Astrocyte (in vitro differentiated cells and primary cell): ENCODE measurements around the gene FAT1. TPM values are rescaled to one million over a fixed set of nuclear protein-coding genes. Genes with fewer than 3 reads are reported as not detected.

ENCODE experiments used
- DNase-seq: peaks from one replicate; pipeline ENCODE4 v3.0.0-alpha.2; 2010; ENCODE audit warnings: low read depth
- FAIRE-seq: peaks from 2 replicates; lab custom pipeline; 2011; peaks lifted over from hg19 to GRCh38; lab: Jason Lieb, UNC
- H2AFZ ChIP-seq: 2 replicates; pipeline ENCODE4 v1.6.0; 2012; ENCODE audit warnings: low read depth, low read length, inconsistent platforms
- H3K27ac ChIP-seq: 2 replicates; pipeline ENCODE4 v1.5.1; 2011; ENCODE audit warnings: low read depth, low read length, inconsistent platforms
- H3K27me3 ChIP-seq: 2 replicates; pipeline ENCODE4 v1.6.0; 2011; ENCODE audit warnings: low read length, inconsistent platforms; ENCODE audit not compliant: insufficient read depth
- H3K36me3 ChIP-seq: 2 replicates; pipeline ENCODE4 v1.5.1; 2011; ENCODE audit warnings: low read length, inconsistent platforms; ENCODE audit not compliant: insufficient read depth
- H3K4me1 ChIP-seq: 2 replicates; pipeline ENCODE4 v1.5.1; 2011; ENCODE audit warnings: low read length, inconsistent platforms; ENCODE audit not compliant: insufficient read depth
- H3K4me2 ChIP-seq: 2 replicates; pipeline ENCODE4 v1.6.0; 2012; ENCODE audit warnings: low read length, inconsistent platforms
- H3K4me3 ChIP-seq: 2 replicates; pipeline ENCODE4 v1.5.1; 2011; ENCODE audit warnings: low read depth, mild to moderate bottlenecking, low read length, inconsistent platforms; ENCODE audit not compliant: insufficient read depth
- H3K79me2 ChIP-seq: 2 replicates; pipeline ENCODE4 v1.6.0; 2012; ENCODE audit warnings: mild to moderate bottlenecking, low read length, inconsistent platforms; ENCODE audit not compliant: insufficient read depth
- H3K9ac ChIP-seq: 2 replicates; pipeline ENCODE4 v1.6.0; 2012; ENCODE audit warnings: mild to moderate bottlenecking, low read length, inconsistent platforms
- H3K9me3 ChIP-seq: 2 replicates; pipeline ENCODE4 v1.5.1; 2012; ENCODE audit warnings: low read depth, mild to moderate bottlenecking, low read length, inconsistent platforms; ENCODE audit not compliant: insufficient read depth
- H4K20me1 ChIP-seq: 2 replicates; pipeline ENCODE4 v1.6.0; 2012; ENCODE audit warnings: low read length, inconsistent platforms; ENCODE audit not compliant: insufficient read depth
- H3K27ac Mint-ChIP-seq: one replicate; pipeline ENCODE4 v1.8.0; 2021; ENCODE audit warnings: mild to moderate bottlenecking, mixed read lengths; ENCODE audit not compliant: unreplicated experiment
- H3K27me3 Mint-ChIP-seq: one replicate; pipeline ENCODE4 v1.8.0; 2021; ENCODE audit warnings: low read depth, mixed read lengths; ENCODE audit not compliant: unreplicated experiment
- H3K36me3 Mint-ChIP-seq: one replicate; pipeline ENCODE4 v1.8.0; 2021; ENCODE audit warnings: low read depth, mixed read lengths; ENCODE audit not compliant: unreplicated experiment
- H3K4me1 Mint-ChIP-seq: one replicate; pipeline ENCODE4 v1.8.0; 2021; ENCODE audit warnings: low read depth, mixed read lengths; ENCODE audit not compliant: unreplicated experiment
- H3K4me3 Mint-ChIP-seq: one replicate; pipeline ENCODE4 v1.8.0; 2021; ENCODE audit warnings: mild to moderate bottlenecking, moderate library complexity, mixed read lengths; ENCODE audit not compliant: unreplicated experiment
- H3K9me3 Mint-ChIP-seq: one replicate; pipeline ENCODE4 v1.8.0; 2021; ENCODE audit warnings: mild to moderate bottlenecking, mixed read lengths; ENCODE audit not compliant: unreplicated experiment
- CTCF ChIP-seq: IDR thresholded peaks from 2 replicates; pipeline ENCODE4 v1.5.1; 2011; ENCODE audit warnings: low read depth, mild to moderate bottlenecking, inconsistent platforms, low read length, moderate library complexity; ENCODE audit not compliant: insufficient read depth
- EZH2 ChIP-seq: IDR thresholded peaks from 2 replicates; pipeline ENCODE4 v1.6.1; 2012; ENCODE audit warnings: mild to moderate bottlenecking, low read length, inconsistent platforms; ENCODE audit not compliant: insufficient read depth
- total RNA-seq: library from RNA; stranded (reverse); gene quantifications from 2 replicates; pipeline ENCODE4 v1.2.1, GENCODE V29; 2021

FAT1 gene
- total RNA-seq, 1 donor from 2014 or later: 590 TPM

DNA sequence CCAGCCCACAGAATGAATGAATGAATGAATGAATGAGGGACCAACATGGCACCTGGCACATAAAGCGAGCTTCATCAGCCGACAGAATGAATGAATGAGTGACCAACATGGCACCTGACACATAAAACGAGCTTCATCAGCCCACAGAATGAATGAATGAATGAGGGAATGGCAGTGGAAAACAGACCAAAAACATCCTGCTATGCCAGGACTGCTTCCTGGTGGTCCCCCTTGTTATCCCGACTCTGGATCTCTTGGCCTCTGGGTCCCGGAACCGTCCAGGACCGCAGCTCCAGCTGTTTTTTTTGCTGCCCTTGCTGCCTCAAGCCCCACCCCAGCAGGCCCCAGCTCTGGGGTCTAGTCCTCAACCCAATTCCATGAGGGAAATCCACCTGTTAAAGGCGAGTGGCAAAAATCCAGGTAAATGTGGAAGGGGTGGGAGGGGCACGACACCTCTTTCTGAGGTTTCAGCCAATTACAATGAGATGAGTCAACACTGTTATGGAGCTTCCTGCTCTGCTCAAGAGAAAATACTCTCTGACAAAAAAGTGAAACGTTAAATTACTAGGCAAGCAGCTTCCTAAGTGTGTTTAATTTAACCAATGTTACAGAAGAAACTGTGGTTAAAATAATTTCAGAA, 96.3 kb downstream of the FAT1 start:
- Histone ChIP-seq H3K4me2 (no peak overlapping the region), H3K27me3 (no peaks in the 10 kb centered on the region), H2AFZ (no peak overlapping the region), H3K4me1 (peaks cover 29% of the 10 kb centered on the region), H3K79me2 (peaks cover 6% of the 10 kb centered on the region), H4K20me1 (peaks cover 28% of the 10 kb centered on the region), H3K9me3 (no peaks in the 10 kb centered on the region), H3K9ac (no peak overlapping the region), H3K36me3 (peaks cover 26% of the 10 kb centered on the region), H3K4me3 (no peak overlapping the region), H3K27ac (no peak overlapping the region)
- peaks cover 39% of the 10 kb centered on the region for H3K4me1 Mint-ChIP-seq
- peak overlapping the region; percentile 70 for H3K27ac Mint-ChIP-seq
- TF ChIP-seq CTCF: no peak
- TF ChIP-seq EZH2: no peak
- no peak overlapping the region for H3K4me3 Mint-ChIP-seq
- no peaks in the 10 kb centered on the region for H3K9me3 Mint-ChIP-seq
- DNase-seq (peak; percentile 40), FAIRE-seq (no peak)
- no peaks in the 10 kb centered on the region for H3K27me3 Mint-ChIP-seq
- peaks cover 41% of the 10 kb centered on the region for H3K36me3 Mint-ChIP-seq

GRCh38 chr4:186624951-186625350, 98.7 kb downstream of the FAT1 start:
- Histone ChIP-seq H3K4me1 (peaks cover 38% of the 10 kb centered on the region), H4K20me1 (peaks cover 37% of the 10 kb centered on the region), H3K4me3 (no peak overlapping the region), H3K4me2 (peak overlapping the region; percentile 46), H3K27ac (peak overlapping the region; percentile 77), H3K36me3 (peaks cover 35% of the 10 kb centered on the region), H3K9me3 (no peaks in the 10 kb centered on the region), H3K79me2 (peaks cover 22% of the 10 kb centered on the region), H2AFZ (no peak overlapping the region), H3K9ac (no peak overlapping the region), H3K27me3 (no peaks in the 10 kb centered on the region)
- FAIRE-seq (peak; percentile 97), DNase-seq (peak; percentile 93)
- Mint-ChIP-seq H3K9me3 (no peaks in the 10 kb centered on the region), H3K4me1 (peaks cover 52% of the 10 kb centered on the region), H3K4me3 (no peak overlapping the region), H3K36me3 (peaks cover 33% of the 10 kb centered on the region), H3K27me3 (no peaks in the 10 kb centered on the region), H3K27ac (peak overlapping the region; percentile 81)
- TF ChIP-seq CTCF: no peak
- no peak for TF ChIP-seq EZH2

- Histone ChIP-seq H3K79me2 (peaks cover 36% of the 10 kb centered on the region), H3K4me3 (no peak overlapping the region), H3K4me1 (peaks cover 38% of the 10 kb centered on the region), H3K27ac (peak overlapping the region; percentile 77), H3K4me2 (peak overlapping the region; percentile 70), H4K20me1 (peaks cover 52% of the 10 kb centered on the region), H3K27me3 (no peaks in the 10 kb centered on the region), H3K9ac (peak overlapping the region; percentile 59), H3K9me3 (no peaks in the 10 kb centered on the region), H3K36me3 (peaks cover 44% of the 10 kb centered on the region), H2AFZ (no peak overlapping the region)
- Mint-ChIP-seq H3K4me1 (peaks cover 52% of the 10 kb centered on the region), H3K27ac (peak overlapping the region; percentile 54), H3K36me3 (peaks cover 45% of the 10 kb centered on the region), H3K27me3 (no peaks in the 10 kb centered on the region), H3K9me3 (no peaks in the 10 kb centered on the region), H3K4me3 (no peak overlapping the region)
- DNase-seq: peak; percentile 10
- no peak for FAIRE-seq
- TF ChIP-seq CTCF: no peak
- TF ChIP-seq EZH2: no peak
These were observed 100.1 kb downstream of the FAT1 start for GRCh38 chr4:186623546-186623945.
